ENCODE data around the gene WNT5B.

WNT5B gene

DNA sequence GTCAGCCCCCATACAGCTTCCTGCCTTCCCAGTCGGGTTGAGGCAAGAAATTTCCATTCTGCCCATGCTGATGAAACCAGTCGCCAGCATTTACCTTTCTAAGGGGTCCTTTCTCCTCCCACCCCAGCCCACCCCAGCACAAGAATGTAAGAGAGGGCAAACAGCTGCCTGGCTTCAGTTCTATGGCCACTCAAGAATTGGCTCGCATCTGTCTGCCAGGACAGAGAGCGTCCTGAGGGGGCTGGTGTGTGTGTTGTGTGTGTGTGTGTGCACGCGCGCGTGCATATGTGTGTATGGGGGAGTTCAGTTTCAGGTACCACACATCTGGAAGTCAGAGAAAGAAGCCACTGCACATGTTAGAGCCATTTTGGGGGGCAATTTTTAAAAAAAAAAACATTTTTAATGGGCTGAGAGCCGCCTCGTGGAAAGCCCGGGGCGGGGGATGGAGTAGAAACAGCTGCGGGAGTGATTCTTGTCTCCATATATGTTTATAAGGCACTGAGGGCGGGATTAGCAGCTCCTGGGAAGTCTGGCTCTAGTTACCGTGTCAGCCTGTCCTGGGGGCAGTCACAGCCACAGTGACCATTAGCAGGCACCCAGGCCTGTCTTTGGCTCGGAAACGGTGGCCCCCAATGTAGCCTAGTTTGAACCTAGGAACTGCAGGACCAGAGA, at the start of gene WNT5B:
TSS of gene WNT5B (plus strand) at position 566 of the 672 bp plus-strand sequence. CDS start 2,124 bp downstream, outside the sequence.
- H3K27ac ChIP-seq = no peak within 1 kb of the TSS
- DNase-seq (ENCODE audit: low spot score) = no peak
- ChIA-PET POLR2A (ENCODE audit: low non-redundant PET) (no interaction called here), CTCF (interaction anchor here (0.5 to 1.0 kb wide), 4 partner anchors 20 to 163 kb away, joined by 3 to 6 read pairs (median 3); no protein-coding TSS in a partner anchor)
- TF ChIP-seq, protein P1, sequence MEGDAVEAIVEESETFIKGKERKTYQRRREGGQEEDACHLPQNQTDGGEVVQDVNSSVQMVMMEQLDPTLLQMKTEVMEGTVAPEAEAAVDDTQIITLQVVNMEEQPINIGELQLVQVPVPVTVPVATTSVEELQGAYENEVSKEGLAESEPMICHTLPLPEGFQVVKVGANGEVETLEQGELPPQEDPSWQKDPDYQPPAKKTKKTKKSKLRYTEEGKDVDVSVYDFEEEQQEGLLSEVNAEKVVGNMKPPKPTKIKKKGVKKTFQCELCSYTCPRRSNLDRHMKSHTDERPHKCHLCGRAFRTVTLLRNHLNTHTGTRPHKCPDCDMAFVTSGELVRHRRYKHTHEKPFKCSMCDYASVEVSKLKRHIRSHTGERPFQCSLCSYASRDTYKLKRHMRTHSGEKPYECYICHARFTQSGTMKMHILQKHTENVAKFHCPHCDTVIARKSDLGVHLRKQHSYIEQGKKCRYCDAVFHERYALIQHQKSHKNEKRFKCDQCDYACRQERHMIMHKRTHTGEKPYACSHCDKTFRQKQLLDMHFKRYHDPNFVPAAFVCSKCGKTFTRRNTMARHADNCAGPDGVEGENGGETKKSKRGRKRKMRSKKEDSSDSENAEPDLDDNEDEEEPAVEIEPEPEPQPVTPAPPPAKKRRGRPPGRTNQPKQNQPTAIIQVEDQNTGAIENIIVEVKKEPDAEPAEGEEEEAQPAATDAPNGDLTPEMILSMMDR (conservative IDR thresholded peaks at IDR 0.05; ENCODE audit: low read depth) = no peak

DNA sequence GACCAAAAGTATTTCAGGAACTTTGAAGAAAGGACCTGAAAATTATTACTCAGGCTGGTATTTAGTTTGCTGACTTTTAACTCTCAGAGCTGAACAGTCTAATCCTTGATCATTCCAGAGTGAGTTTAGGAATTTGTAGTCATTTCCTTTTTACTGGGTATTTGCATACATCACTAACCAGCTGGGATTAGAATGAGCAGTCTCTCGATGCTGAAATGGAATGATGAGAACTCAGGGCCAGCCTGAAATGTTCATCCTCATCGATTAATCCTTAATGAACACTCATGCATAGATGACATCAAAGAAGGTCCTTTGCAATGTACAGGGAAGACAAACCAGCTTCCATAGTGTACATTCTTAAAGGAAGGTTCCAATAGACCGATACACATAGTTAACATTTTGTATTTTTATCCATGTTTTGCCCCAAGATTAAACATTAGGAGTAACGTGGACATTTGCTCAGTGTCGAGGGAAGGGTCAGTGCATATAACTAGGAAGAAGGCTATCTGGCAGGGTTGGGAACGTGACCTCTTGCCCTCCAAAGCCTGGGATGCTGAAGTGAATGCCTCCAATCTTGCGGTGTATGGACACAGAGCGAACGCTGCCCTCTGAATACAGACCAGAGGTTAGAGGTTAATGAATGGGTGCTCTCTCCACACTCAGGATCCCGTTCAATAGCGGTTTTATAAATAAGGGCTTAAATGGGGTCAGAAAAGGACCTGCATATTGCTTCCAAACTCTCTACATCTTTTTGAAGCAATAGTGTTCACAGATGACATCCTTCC, 49.2 kb upstream of the WNT5B start:
- ChIA-PET POLR2A (ENCODE audit: low non-redundant PET) (no interaction called here), CTCF (interaction anchor here (0.6 kb wide), 1 partner anchor 187 kb away, joined by 3 read pairs; no protein-coding TSS in a partner anchor)
- H3K27ac ChIP-seq = no peak overlapping the region
- no peak for DNase-seq (ENCODE audit: low spot score)
- TF ChIP-seq, protein P1 (conservative IDR thresholded peaks at IDR 0.05; ENCODE audit: low read depth) = no peak

DNA sequence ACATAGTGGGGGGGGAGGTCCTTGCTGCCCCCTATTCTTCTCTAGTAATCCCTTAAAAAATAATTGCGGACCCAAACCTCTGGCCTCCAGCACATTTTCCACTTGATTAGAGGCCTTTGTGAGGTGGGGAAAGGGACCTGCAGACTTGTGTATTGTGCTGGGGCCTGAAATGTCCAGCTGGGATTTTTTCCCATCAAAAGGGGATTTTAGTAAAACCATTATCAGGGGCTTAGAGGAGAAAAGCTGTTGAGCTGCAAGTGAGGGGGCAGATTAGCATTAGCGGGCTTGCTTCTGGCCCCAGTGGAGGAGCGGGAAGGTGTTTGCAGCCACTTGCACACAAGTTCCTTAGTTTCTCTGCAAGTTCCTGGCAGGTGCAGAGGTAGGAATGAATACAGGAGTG, 48.5 kb upstream of the WNT5B start:
- DNase-seq (ENCODE audit: low spot score) = no peak
- no peak overlapping the region for H3K27ac ChIP-seq
- CTCF ChIA-PET = interaction anchor here (0.9 kb wide), 1 partner anchor 463 kb away, joined by 4 read pairs; no protein-coding TSS in a partner anchor
- TF ChIP-seq, protein P1 (conservative IDR thresholded peaks at IDR 0.05; ENCODE audit: low read depth) = no peak
- POLR2A ChIA-PET (ENCODE audit: low non-redundant PET) = no interaction called here

DNA sequence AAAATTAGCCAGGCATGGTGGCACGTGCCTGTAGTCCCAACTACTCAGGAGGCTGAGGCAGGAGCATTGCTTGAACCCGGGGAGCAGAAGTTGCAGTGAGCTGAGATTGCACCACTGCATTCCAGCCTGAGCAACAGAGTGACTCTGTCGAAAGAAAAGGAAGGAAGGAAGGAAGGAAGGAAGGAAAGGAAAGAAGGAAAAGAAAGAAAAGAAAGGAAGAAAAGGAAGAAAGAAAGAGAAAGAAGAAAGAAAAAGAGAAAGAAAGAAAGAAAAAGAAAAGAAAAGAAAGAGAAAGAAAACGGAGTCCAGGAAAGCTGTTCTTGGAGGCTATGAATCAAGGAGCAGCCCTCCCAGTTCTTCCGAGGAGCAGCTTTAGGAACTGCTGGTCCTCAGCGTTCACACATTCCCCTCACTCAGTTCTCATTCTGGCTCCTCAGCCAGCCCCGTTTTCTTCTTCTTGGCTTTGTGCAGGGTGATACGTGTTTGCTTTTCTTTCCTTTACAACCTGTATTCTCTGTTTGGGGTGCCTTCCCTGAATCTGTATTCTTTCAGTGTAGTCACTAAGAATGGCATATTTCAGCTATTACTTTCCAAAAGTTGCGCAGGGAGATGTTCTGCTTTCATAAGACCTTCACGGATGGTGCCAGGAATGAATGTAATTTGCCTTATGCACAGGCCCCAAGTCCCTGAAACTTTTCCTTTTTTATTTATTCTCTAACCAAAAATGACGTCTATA, 46.9 kb upstream of the WNT5B start:
- ChIA-PET CTCF (interaction anchor here (3.4 kb wide), 1 partner anchor 464 kb away, joined by 31 read pairs; no protein-coding TSS in a partner anchor), POLR2A (ENCODE audit: low non-redundant PET) (no interaction called here)
- TF ChIP-seq, protein P1 (conservative IDR thresholded peaks at IDR 0.05; ENCODE audit: low read depth) = no peak
- H3K27ac ChIP-seq = no peak overlapping the region
- DNase-seq (ENCODE audit: low spot score) = no peak

DNA sequence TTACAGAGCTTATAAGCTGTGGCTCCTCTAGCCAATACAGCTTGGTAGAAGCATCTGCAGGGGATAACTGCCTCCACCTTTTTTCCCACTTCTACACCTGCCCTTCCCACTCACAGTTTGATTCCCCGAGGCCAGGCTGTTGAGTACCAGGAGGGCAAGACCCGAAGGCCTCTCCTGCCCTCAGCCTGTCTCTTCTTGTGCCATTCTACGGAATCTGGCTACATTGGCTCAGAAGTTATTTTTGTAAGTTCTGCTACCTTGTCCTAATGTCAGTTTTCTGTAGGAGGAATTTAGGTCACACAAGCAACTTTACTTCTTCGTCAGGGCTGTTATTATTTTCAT, 46.4 kb upstream of the WNT5B start:
- no peak for DNase-seq (ENCODE audit: low spot score)
- H3K27ac ChIP-seq = no peak overlapping the region
- CTCF ChIA-PET = interaction anchor here (0.5 to 3.4 kb wide), 5 partner anchors 10 to 682 kb away, joined by 3 to 31 read pairs (median 5); no protein-coding TSS in a partner anchor
- TF ChIP-seq, protein P1 (conservative IDR thresholded peaks at IDR 0.05; ENCODE audit: low read depth) = no peak
- POLR2A ChIA-PET (ENCODE audit: low non-redundant PET) = no interaction called here

Measured in RWPE1 (cell line).